ENCODE measurements around the gene HMGXB4.

HMGXB4 gene

DNA sequence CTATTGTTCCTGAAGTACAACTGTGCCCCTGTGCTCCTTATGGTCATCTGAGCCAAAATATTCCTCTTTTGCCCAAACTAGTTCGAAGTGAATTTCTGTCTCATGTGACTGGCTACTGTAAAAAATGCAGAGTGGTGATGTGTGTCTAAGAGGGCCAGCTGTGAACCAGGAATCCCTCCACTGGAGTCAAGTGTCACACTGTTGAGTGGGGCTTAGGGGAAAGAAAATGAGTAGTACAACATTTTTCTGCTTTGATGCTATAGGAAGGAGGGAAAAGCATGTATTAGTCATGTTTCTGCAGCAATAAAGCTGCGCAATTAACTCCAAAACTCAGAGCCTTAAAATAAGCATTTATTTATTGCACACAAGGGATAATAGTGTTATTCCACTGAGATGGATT lies 39.8 kb upstream of the HMGXB4 start:
- Histone ChIP-seq H3K4me1 (ENCODE audit: insufficient read depth, insufficient read length) (no peaks in the 10 kb centered on the region), H3K27me3 (ENCODE audit: insufficient read depth, insufficient read length) (no peaks in the 10 kb centered on the region), H3K36me3 (ENCODE audit: insufficient read depth, insufficient read length, low read length) (no peaks in the 10 kb centered on the region), H3K9ac (ENCODE audit: insufficient read length, low read depth) (no peak overlapping the region), H3K4me3 (ENCODE audit: insufficient read length, low read depth) (no peak overlapping the region), H3K9me3 (ENCODE audit: insufficient read depth, low read length) (no peaks in the 10 kb centered on the region)
- TF ChIP-seq YY1 (IDR thresholded peaks at IDR 0.05; ENCODE audit: insufficient read depth, insufficient read length), result no peak
- no peak for TF ChIP-seq ZNF274 (IDR thresholded peaks at IDR 0.05; ENCODE audit: low read depth, low read length)
- TF ChIP-seq SUZ12 (IDR thresholded peaks at IDR 0.05; ENCODE audit: extremely low read depth, insufficient read depth, insufficient read length), result no peak
- no peak for DNase-seq (ENCODE audit: low read depth, low spot score)

DNA sequence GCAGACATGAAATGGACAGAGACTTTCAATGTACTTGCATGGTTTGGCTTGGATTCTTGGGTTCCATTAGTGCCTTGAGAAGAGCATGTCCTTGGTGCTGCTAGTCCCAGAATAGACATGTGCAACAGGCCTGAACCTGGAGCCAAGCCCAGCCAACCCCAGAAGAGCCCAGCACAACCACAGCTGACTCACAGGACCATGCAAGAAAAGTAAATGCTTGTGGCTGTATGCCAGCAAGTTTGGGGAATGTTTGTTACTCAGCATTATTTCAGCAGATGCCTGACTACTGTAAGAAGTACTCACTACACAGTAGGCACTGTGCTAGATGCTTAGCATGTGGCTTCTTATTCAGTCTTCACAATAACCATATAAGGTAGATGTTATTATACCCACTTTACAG lies 39.2 kb upstream of the HMGXB4 start:
- H3K9me3 ChIP-seq (ENCODE audit: insufficient read depth, low read length), result no peaks in the 10 kb centered on the region
- no peaks in the 10 kb centered on the region for H3K36me3 ChIP-seq (ENCODE audit: insufficient read depth, insufficient read length, low read length)
- H3K9ac ChIP-seq (ENCODE audit: insufficient read length, low read depth), result no peak overlapping the region
- H3K4me3 ChIP-seq (ENCODE audit: insufficient read length, low read depth), result no peak overlapping the region
- no peak for DNase-seq (ENCODE audit: low read depth, low spot score)
- TF ChIP-seq YY1 (IDR thresholded peaks at IDR 0.05; ENCODE audit: insufficient read depth, insufficient read length) (no peak), SUZ12 (IDR thresholded peaks at IDR 0.05; ENCODE audit: extremely low read depth, insufficient read depth, insufficient read length) (no peak), ZNF274 (IDR thresholded peaks at IDR 0.05; ENCODE audit: low read depth, low read length) (no peak)
- no peaks in the 10 kb centered on the region for H3K27me3 ChIP-seq (ENCODE audit: insufficient read depth, insufficient read length)
- no peaks in the 10 kb centered on the region for H3K4me1 ChIP-seq (ENCODE audit: insufficient read depth, insufficient read length)

DNA sequence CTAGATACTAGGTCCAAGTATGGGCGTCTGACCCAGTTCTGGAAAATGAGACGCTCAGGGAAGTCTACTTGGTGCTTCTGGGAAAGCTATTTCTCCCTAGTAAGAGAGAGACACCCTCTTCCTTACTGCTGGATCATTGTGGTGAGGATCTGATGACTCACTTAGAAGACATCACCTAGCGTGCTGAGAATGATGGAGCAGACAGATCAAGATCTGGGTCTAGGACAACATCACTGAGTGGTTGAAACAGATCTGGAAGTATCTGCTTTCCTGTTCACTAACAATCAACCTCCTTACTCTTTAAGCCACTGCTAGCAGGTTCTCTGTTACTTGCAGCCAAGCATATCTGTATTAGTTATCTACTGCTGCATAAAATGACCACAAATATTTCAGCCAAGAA lies 38.3 kb upstream of the HMGXB4 start:
- no peak for TF ChIP-seq YY1 (IDR thresholded peaks at IDR 0.05; ENCODE audit: insufficient read depth, insufficient read length)
- no peak for TF ChIP-seq ZNF274 (IDR thresholded peaks at IDR 0.05; ENCODE audit: low read depth, low read length)
- no peak for TF ChIP-seq SUZ12 (IDR thresholded peaks at IDR 0.05; ENCODE audit: extremely low read depth, insufficient read depth, insufficient read length)
- H3K36me3 ChIP-seq (ENCODE audit: insufficient read depth, insufficient read length, low read length), result no peaks in the 10 kb centered on the region
- DNase-seq (ENCODE audit: low read depth, low spot score), result no peak

DNA sequence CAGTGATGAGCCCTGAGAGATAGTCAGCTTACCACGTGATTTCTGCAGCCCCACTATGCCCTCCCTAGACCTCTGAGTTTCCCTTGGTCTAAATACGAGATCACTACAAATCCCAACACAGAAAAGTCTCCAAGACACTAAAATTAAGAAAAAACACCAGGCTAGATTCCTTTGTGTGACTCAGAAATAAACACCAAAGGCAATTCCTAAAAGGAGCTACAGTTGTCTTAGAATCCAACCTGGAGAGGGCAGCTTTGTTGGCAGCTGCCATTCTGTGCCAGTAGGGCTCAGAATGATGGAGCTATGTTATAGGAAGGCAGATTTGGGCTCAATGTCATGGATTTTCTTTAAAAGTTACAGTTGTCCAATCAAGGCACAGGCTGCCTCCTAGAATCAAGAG lies 37.1 kb upstream of the HMGXB4 start:
- Histone ChIP-seq H3K9ac (ENCODE audit: insufficient read length, low read depth) (no peak overlapping the region), H3K27me3 (ENCODE audit: insufficient read depth, insufficient read length) (no peaks in the 10 kb centered on the region), H3K9me3 (ENCODE audit: insufficient read depth, low read length) (no peaks in the 10 kb centered on the region), H3K4me3 (ENCODE audit: insufficient read length, low read depth) (no peak overlapping the region), H3K36me3 (ENCODE audit: insufficient read depth, insufficient read length, low read length) (no peaks in the 10 kb centered on the region), H3K4me1 (ENCODE audit: insufficient read depth, insufficient read length) (no peaks in the 10 kb centered on the region)
- TF ChIP-seq SUZ12 (IDR thresholded peaks at IDR 0.05; ENCODE audit: extremely low read depth, insufficient read depth, insufficient read length) (no peak), ZNF274 (IDR thresholded peaks at IDR 0.05; ENCODE audit: low read depth, low read length) (no peak), YY1 (IDR thresholded peaks at IDR 0.05; ENCODE audit: insufficient read depth, insufficient read length) (no peak)
- DNase-seq (ENCODE audit: low read depth, low spot score), result no peak

More for the DNA sequence above, 38.3 kb upstream of the HMGXB4 start:
- no peaks in the 10 kb centered on the region for H3K9me3 ChIP-seq (ENCODE audit: insufficient read depth, low read length)
- H3K4me1 ChIP-seq (ENCODE audit: insufficient read depth, insufficient read length), result no peaks in the 10 kb centered on the region
- no peaks in the 10 kb centered on the region for H3K27me3 ChIP-seq (ENCODE audit: insufficient read depth, insufficient read length)
- H3K9ac ChIP-seq (ENCODE audit: insufficient read length, low read depth), result no peak overlapping the region
- no peak overlapping the region for H3K4me3 ChIP-seq (ENCODE audit: insufficient read length, low read depth)

DNA sequence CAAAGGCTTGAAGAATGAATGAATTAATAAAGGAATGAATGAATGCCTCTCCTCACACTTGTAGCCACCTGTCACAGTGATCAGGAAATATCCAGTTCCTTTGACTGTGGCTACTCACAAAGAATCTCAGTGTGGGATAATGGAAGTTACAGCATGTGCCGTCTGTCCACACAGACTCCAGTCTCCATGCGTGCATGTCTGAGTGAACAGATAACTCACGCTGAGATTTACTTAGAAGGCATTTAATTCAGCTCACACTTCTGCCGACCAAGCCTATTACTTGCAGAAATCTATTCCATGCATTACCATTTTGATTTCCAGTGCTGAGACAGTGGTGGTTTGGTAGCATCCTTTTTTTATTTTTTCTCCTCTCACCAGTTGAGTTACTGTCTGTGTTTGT lies 32.3 kb upstream of the HMGXB4 start:
- Histone ChIP-seq H3K27me3 (ENCODE audit: insufficient read depth, insufficient read length) (no peaks in the 10 kb centered on the region), H3K4me3 (ENCODE audit: insufficient read length, low read depth) (no peak overlapping the region), H3K36me3 (ENCODE audit: insufficient read depth, insufficient read length, low read length) (no peaks in the 10 kb centered on the region), H3K9ac (ENCODE audit: insufficient read length, low read depth) (no peak overlapping the region), H3K4me1 (ENCODE audit: insufficient read depth, insufficient read length) (peaks cover 4% of the 10 kb centered on the region), H3K9me3 (ENCODE audit: insufficient read depth, low read length) (peaks cover 6% of the 10 kb centered on the region)
- TF ChIP-seq YY1 (IDR thresholded peaks at IDR 0.05; ENCODE audit: insufficient read depth, insufficient read length) (no peak), SUZ12 (IDR thresholded peaks at IDR 0.05; ENCODE audit: extremely low read depth, insufficient read depth, insufficient read length) (no peak), ZNF274 (IDR thresholded peaks at IDR 0.05; ENCODE audit: low read depth, low read length) (no peak)
- no peak for DNase-seq (ENCODE audit: low read depth, low spot score)

DNA sequence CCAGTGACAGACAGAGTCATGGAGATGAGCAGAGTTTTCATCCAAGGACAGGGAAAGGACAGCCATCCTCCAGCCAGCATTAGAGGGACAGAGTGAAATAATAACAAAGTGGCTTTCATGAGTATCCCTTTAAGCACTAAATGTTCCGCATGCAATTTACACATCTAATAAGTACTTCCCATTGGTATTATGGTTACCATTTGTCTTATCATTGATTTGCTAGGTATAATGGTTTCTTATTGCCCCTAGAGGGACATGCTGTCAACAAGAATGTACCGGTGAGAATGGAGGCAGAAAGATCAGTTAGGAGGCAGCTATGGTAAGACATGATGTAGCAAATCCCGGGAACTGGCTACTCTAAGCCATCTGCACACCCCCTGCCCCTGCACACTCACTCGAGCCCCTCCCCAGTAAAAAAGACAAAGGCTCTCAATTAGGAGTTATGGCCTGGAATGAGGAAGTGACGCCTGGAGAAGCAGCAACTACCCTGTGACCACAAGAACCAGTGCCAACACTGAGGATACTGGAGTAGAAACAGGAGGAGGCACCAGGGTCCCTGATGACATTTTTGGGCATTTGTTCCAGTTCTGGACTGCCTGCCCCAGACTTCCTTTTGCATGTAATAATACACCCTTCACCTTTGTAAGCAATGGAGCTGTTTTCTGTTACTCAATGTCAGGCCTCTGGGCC lies 30.2 kb upstream of the HMGXB4 start:
- Histone ChIP-seq H3K36me3 (ENCODE audit: insufficient read depth, insufficient read length, low read length) (no peaks in the 10 kb centered on the region), H3K9me3 (ENCODE audit: insufficient read depth, low read length) (peaks cover 6% of the 10 kb centered on the region), H3K4me1 (ENCODE audit: insufficient read depth, insufficient read length) (peaks cover 4% of the 10 kb centered on the region), H3K27me3 (ENCODE audit: insufficient read depth, insufficient read length) (no peaks in the 10 kb centered on the region), H3K4me3 (ENCODE audit: insufficient read length, low read depth) (no peak overlapping the region), H3K9ac (ENCODE audit: insufficient read length, low read depth) (no peak overlapping the region)
- TF ChIP-seq YY1 (IDR thresholded peaks at IDR 0.05; ENCODE audit: insufficient read depth, insufficient read length), result no peak
- no peak for TF ChIP-seq SUZ12 (IDR thresholded peaks at IDR 0.05; ENCODE audit: extremely low read depth, insufficient read depth, insufficient read length)
- no peak for TF ChIP-seq ZNF274 (IDR thresholded peaks at IDR 0.05; ENCODE audit: low read depth, low read length)
- DNase-seq (ENCODE audit: low read depth, low spot score), result no peak

DNA sequence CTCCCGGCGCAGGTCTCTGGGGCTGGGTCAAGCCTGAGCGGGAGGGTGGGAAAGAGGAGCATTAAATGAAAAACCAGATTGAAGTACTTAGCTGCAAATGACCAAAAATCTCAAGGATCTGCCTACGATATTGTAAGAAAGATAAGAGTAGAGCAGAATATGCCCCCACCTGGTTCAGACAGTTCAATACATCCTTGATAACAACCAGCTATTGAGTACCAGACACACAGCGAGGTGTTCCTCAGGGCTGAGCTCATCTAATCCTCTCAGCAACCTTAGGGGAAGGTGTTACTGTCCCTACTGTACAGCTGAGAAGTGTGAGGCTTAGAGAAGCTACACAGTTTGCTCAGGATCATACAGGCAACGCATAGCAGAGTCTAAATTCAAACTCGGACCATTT lies 27.4 kb upstream of the HMGXB4 start:
- Histone ChIP-seq H3K27me3 (ENCODE audit: insufficient read depth, insufficient read length) (no peaks in the 10 kb centered on the region), H3K36me3 (ENCODE audit: insufficient read depth, insufficient read length, low read length) (no peaks in the 10 kb centered on the region), H3K4me1 (ENCODE audit: insufficient read depth, insufficient read length) (peaks cover 4% of the 10 kb centered on the region), H3K4me3 (ENCODE audit: insufficient read length, low read depth) (no peak overlapping the region), H3K9me3 (ENCODE audit: insufficient read depth, low read length) (peaks cover 6% of the 10 kb centered on the region), H3K9ac (ENCODE audit: insufficient read length, low read depth) (no peak overlapping the region)
- TF ChIP-seq YY1 (IDR thresholded peaks at IDR 0.05; ENCODE audit: insufficient read depth, insufficient read length), result no peak
- no peak for DNase-seq (ENCODE audit: low read depth, low spot score)
